ENCODE results near the gene KRT81.

DNA sequence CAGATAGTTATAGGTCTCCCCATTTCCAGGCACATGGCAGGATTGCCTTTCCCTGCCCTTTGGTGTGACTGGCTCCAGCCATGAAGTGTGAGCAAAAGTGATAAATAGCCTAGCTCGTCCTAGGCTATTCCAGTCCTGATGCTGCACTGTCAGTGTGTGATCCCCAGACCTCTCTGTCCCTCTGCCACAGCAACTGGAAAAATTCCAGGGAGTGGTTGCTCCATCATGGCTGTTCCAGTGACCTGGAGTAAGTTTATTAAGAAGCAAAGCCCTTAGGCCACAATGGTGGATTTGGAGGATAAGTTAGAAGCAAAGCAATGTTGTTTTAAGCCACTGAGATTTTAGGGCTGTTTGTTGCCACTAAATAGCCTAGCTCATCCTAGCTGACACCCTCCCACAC lies 39.7 kb upstream of the KRT81 start:
- TF ChIP-seq, protein P1, sequence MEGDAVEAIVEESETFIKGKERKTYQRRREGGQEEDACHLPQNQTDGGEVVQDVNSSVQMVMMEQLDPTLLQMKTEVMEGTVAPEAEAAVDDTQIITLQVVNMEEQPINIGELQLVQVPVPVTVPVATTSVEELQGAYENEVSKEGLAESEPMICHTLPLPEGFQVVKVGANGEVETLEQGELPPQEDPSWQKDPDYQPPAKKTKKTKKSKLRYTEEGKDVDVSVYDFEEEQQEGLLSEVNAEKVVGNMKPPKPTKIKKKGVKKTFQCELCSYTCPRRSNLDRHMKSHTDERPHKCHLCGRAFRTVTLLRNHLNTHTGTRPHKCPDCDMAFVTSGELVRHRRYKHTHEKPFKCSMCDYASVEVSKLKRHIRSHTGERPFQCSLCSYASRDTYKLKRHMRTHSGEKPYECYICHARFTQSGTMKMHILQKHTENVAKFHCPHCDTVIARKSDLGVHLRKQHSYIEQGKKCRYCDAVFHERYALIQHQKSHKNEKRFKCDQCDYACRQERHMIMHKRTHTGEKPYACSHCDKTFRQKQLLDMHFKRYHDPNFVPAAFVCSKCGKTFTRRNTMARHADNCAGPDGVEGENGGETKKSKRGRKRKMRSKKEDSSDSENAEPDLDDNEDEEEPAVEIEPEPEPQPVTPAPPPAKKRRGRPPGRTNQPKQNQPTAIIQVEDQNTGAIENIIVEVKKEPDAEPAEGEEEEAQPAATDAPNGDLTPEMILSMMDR (IDR thresholded peaks at IDR 0.05) = no peak
- TF ChIP-seq EZH2 (IDR thresholded peaks at IDR 0.05; ENCODE audit: borderline replicate concordance, insufficient read depth, low read depth, low read length, poor library complexity, severe bottlenecking) = no peak
